IMR-90 (cell line): ENCODE results near the gene AKR1C2. TPM values are rescaled to one million over a fixed set of nuclear protein-coding genes. Genes with fewer than 3 reads are reported as not detected.

Experiments
- ATAC-seq: fragments of 200-7000 bp; cut with Tn5 transposase; 2 replicates; pipeline ENCODE4 v1.9.1; 2020; ENCODE audit warnings: low read depth, mild to moderate bottlenecking, moderate library complexity
- BruUV-seq: library from RNA; stranded (reverse); fragments of 400-500 nt; replicated peaks from 2 replicates; lab custom pipeline; 2021; lab: Mats Ljungman, UMichigan
- CTCF ChIA-PET: fragments of 300-600 bp; formaldehyde crosslinking; extraction: SDS; loops from one replicate; lab custom pipeline; 2021; ENCODE audit warnings: antibody characterized with exemption; lab: Yijun Ruan, JAX
- POLR2A ChIA-PET: fragments of 300-600 bp; sonication (Branson Sonifier 250); formaldehyde crosslinking; loops from one replicate; lab custom pipeline; 2022; ENCODE audit warnings: antibody characterized with exemption; ENCODE audit not compliant: unreplicated experiment; lab: Charles Lee
- DNase-seq: peaks from one replicate; pipeline ENCODE4 v3.0.0; 2013
- H2AFZ ChIP-seq: replicated peaks from 2 replicates; pipeline ENCODE3; 2013; ENCODE audit warnings: low read length, mild to moderate bottlenecking; ENCODE audit not compliant: poor library complexity
- H2AK5ac ChIP-seq: 2 replicates; pipeline ENCODE4 v1.6.1; 2013; ENCODE audit warnings: low read depth, low read length, inconsistent platforms
- H2AK9ac ChIP-seq: replicated peaks from 2 replicates; pipeline ENCODE3; 2013; ENCODE audit warnings: mild to moderate bottlenecking, low read depth, low read length, moderate library complexity; ENCODE audit not compliant: poor library complexity
- H2BK120ac ChIP-seq: 2 replicates; pipeline ENCODE4 v1.6.1; 2013; ENCODE audit warnings: low read depth, low read length, inconsistent platforms
- H2BK15ac ChIP-seq: 3 replicates; pipeline ENCODE4 v1.6.1; 2013; ENCODE audit warnings: low read depth, low read length, inconsistent platforms
- H2BK20ac ChIP-seq: 2 replicates; pipeline ENCODE4 v1.6.1; 2013; ENCODE audit warnings: low read depth, mild to moderate bottlenecking, inconsistent platforms, low read length, moderate library complexity
- H2BK5ac ChIP-seq: 2 replicates; pipeline ENCODE4 v1.6.1; 2013; ENCODE audit warnings: mild to moderate bottlenecking, low read depth, low read length, inconsistent platforms; ENCODE audit not compliant: poor library complexity, severe bottlenecking
- H3K14ac ChIP-seq: replicated peaks from 2 replicates; pipeline ENCODE4 v1.6.1; 2013; ENCODE audit warnings: low read depth, low read length, inconsistent platforms
- H3K18ac ChIP-seq: 2 replicates; pipeline ENCODE4 v1.6.1; 2013; ENCODE audit warnings: low read depth, low read length, control low read depth
- H3K23ac ChIP-seq: 2 replicates; pipeline ENCODE4 v1.6.1; 2013; ENCODE audit warnings: low read depth, low read length, inconsistent platforms
- H3K27ac ChIP-seq: 2 replicates; pipeline ENCODE4 v1.5.1; 2013; ENCODE audit warnings: mild to moderate bottlenecking, control low read depth, low read length; ENCODE audit not compliant: insufficient read depth
- H3K27me3 ChIP-seq: 2 replicates; pipeline ENCODE4 v1.6.1; 2013; ENCODE audit warnings: low read length; ENCODE audit not compliant: control insufficient read depth, insufficient read depth
- H3K36me3 ChIP-seq: 2 replicates; pipeline ENCODE4 v1.6.1; 2013; ENCODE audit warnings: low read length, mixed read lengths; ENCODE audit not compliant: control insufficient read depth, insufficient read depth
- H3K4ac ChIP-seq: 2 replicates; pipeline ENCODE4 v1.6.1; 2013; ENCODE audit warnings: low read depth, low read length, inconsistent platforms
- H3K4me1 ChIP-seq: 2 replicates; pipeline ENCODE4 v1.6.1; 2013; ENCODE audit warnings: low read length, mixed read lengths; ENCODE audit not compliant: control insufficient read depth, insufficient read depth
- H3K4me2 ChIP-seq: 2 replicates; pipeline ENCODE4 v1.6.1; 2013; ENCODE audit warnings: low read depth, mild to moderate bottlenecking, control low read depth, low read length, moderate library complexity
- H3K4me3 ChIP-seq: 2 replicates; pipeline ENCODE4 v1.5.1; 2013; ENCODE audit warnings: low read depth, mild to moderate bottlenecking, control low read depth, low read length, moderate library complexity; ENCODE audit not compliant: insufficient read depth
- H3K56ac ChIP-seq: 2 replicates; pipeline ENCODE4 v1.6.1; 2013; ENCODE audit warnings: low read length, inconsistent platforms; ENCODE audit not compliant: insufficient read depth; ENCODE audit errors: extremely low read depth
- H3K79me1 ChIP-seq, 2 experiments: 2 replicates each; pipeline ENCODE4 v1.6.1; 2013; ENCODE audit warnings: low read length in 2 of 2, inconsistent platforms in 1 of 2, low read depth in 1 of 2
- H3K9ac ChIP-seq: 2 replicates; pipeline ENCODE4 v1.6.1; 2013; ENCODE audit warnings: low read depth, low read length, control low read depth
- H3K9me1 ChIP-seq: 2 replicates; pipeline ENCODE4 v1.6.1; 2013; ENCODE audit warnings: low read length, inconsistent platforms; ENCODE audit not compliant: insufficient read depth
- H3K9me3 ChIP-seq: 2 replicates; pipeline ENCODE4 v1.6.1; 2013; ENCODE audit warnings: low read length; ENCODE audit not compliant: control insufficient read depth, insufficient read depth
- H4K20me1 ChIP-seq: 2 replicates; pipeline ENCODE4 v1.6.1; 2013; ENCODE audit warnings: low read length, inconsistent platforms; ENCODE audit not compliant: insufficient read depth
- H4K5ac ChIP-seq: 2 replicates; pipeline ENCODE4 v1.6.1; 2013; ENCODE audit warnings: mild to moderate bottlenecking, low read depth, low read length, control low read depth
- H4K8ac ChIP-seq, 2 experiments: 2 replicates each; pipeline ENCODE4 v1.6.1; 2013; ENCODE audit warnings: low read depth in 2 of 2, low read length in 2 of 2, control low read depth in 1 of 2, inconsistent platforms in 1 of 2
- H4K91ac ChIP-seq: 2 replicates; pipeline ENCODE4 v1.6.1; 2013; ENCODE audit warnings: low read depth, low read length, inconsistent platforms; ENCODE audit not compliant: insufficient read depth
- MAFK ChIP-seq: IDR thresholded peaks from 2 replicates; pipeline ENCODE4 v1.6.1; 2012; ENCODE audit warnings: low read depth, low read length, improper control_type of control experiment
- NFE2L2 ChIP-seq: fragments of 150-350 bp; IDR thresholded peaks from 2 replicates; pipeline ENCODE4 v1.6.1; 2016; ENCODE audit warnings: low read depth, mild to moderate bottlenecking, low read length
- POLR2A ChIP-seq: IDR thresholded peaks from 2 replicates; pipeline ENCODE4 v1.6.1; 2012; ENCODE audit warnings: mild to moderate bottlenecking, low read depth, low read length
- dilution Hi-C: fragments of 300-500 bp; cut with HindIII; formaldehyde crosslinking; loops from one replicate; pipeline ENCODE4 v1.14.3; 2018; ENCODE audit warnings: low sequenced_read_pairs; ENCODE audit not compliant: unreplicated experiment
- in situ Hi-C: fragments of 300-500 bp; cut with MboI; formaldehyde crosslinking; loops from 3 replicates; pipeline ENCODE4 v1.14.3; 2019; ENCODE audit warnings: low sequenced_read_pairs, inconsistent platforms, mixed read lengths
- intact Hi-C: fragments of 100-400 bp; cut with micrococcal nuclease; formaldehyde crosslinking; loops from 2 replicates; pipeline ENCODE4 v1.10.0; 2022
- polyA plus RNA-seq, 3 experiments: library from polyadenylated mRNA; depleted of rRNA; stranded (reverse); fragments of >200 nt; gene quantifications; 2 replicates each; pipeline ENCODE4 v1.2.3, GENCODE V29; 2012; ENCODE audit warnings: low replicate concordance in 1 of 3
- total RNA-seq: library from RNA; depleted of rRNA; stranded (reverse); fragments of >200 nt; gene quantifications from 2 replicates; pipeline ENCODE4 v1.2.3, GENCODE V29; 2012
- TF ChIP-seq, protein P1 (sequence below): conservative IDR thresholded peaks from 2 replicates; pipeline ENCODE4 v1.5.1; 2012; ENCODE audit warnings: mild to moderate bottlenecking, low read depth, low read length, improper control_type of control experiment
- TF ChIP-seq, protein P2 (sequence below): fragments of 150-350 bp; IDR thresholded peaks from 2 replicates; pipeline ENCODE4 v1.6.1; 2017; ENCODE audit warnings: mild to moderate bottlenecking, antibody characterized with exemption, low read length, low read depth

The AKR1C2 gene
- total and polyA plus RNA-seq, 2 of the 4 experiments (the other 2 are of a cell fraction), result 0.36 to 1.0 TPM

DNA sequence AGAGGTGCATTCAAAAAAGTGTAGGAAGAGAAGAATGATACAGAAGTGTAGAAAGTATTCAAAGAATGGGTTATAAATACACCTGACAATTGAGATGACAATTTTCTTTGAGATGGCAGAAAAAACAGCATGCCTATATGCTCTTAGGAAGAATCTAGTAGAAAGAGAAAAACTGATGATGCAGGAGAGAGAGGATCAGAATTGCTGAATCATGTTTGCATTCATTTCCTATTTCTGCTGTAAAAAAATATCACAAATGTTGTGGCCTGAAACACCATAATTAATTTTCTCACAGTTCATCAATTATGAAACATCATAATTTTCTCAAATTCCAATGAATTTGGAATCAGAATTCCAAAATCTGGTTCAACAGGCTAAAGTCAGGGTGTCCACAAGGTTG, 50.3 kb downstream of the AKR1C2 start:
- dilution Hi-C loops, result no loop called here

More for the DNA sequence above, 50.3 kb downstream of the AKR1C2 start:
- no peak overlapping the region for H4K5ac ChIP-seq
- H2AK5ac ChIP-seq, result no peak overlapping the region
- no peak overlapping the region for H3K14ac ChIP-seq
- no peak overlapping the region for H2BK5ac ChIP-seq
- no peak overlapping the region for H4K8ac ChIP-seq
- no peak overlapping the region for H3K23ac ChIP-seq
- peaks cover 4% of the 10 kb centered on the region for H3K4me1 ChIP-seq
- in situ Hi-C loops, result no loop called here
- no peak overlapping the region for H3K9ac ChIP-seq
- no peak overlapping the region for H2AK9ac ChIP-seq
- ChIA-PET CTCF (no interaction called here), POLR2A (no interaction called here)
- H2BK15ac ChIP-seq, result no peak overlapping the region
- H3K56ac ChIP-seq, result no peak overlapping the region
- H3K4me3 ChIP-seq, result no peak overlapping the region
- H3K4me2 ChIP-seq, result no peak overlapping the region
- H2BK20ac ChIP-seq, result no peak overlapping the region
- H3K27me3 ChIP-seq, result peaks cover 2% of the 10 kb centered on the region; the same call in 1 of the 2 replicates
- BruUV-seq, result no TSS peak
- H3K9me3 ChIP-seq, result no peaks in the 10 kb centered on the region
- H4K20me1 ChIP-seq, result no peaks in the 10 kb centered on the region
- no peak for DNase-seq
- intact Hi-C loops, result no loop called here
- H4K91ac ChIP-seq, result no peak overlapping the region
- ATAC-seq, result no peak
- no peak overlapping the region for H2AFZ ChIP-seq
- no peaks in the 10 kb centered on the region for H3K36me3 ChIP-seq
- no peak overlapping the region for H3K27ac ChIP-seq
- H3K18ac ChIP-seq, result no peak overlapping the region
- no peaks in the 10 kb centered on the region for H3K9me1 ChIP-seq
- no peak overlapping the region for H2BK120ac ChIP-seq
- TF ChIP-seq, protein P1, sequence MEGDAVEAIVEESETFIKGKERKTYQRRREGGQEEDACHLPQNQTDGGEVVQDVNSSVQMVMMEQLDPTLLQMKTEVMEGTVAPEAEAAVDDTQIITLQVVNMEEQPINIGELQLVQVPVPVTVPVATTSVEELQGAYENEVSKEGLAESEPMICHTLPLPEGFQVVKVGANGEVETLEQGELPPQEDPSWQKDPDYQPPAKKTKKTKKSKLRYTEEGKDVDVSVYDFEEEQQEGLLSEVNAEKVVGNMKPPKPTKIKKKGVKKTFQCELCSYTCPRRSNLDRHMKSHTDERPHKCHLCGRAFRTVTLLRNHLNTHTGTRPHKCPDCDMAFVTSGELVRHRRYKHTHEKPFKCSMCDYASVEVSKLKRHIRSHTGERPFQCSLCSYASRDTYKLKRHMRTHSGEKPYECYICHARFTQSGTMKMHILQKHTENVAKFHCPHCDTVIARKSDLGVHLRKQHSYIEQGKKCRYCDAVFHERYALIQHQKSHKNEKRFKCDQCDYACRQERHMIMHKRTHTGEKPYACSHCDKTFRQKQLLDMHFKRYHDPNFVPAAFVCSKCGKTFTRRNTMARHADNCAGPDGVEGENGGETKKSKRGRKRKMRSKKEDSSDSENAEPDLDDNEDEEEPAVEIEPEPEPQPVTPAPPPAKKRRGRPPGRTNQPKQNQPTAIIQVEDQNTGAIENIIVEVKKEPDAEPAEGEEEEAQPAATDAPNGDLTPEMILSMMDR, result no peak
- TF ChIP-seq MAFK (peak; percentile 22; the same call in 1 of the 2 replicates), POLR2A (no peak), NFE2L2 (peak; percentile 64; the same call in 1 of the 2 replicates)
- TF ChIP-seq, protein P2, sequence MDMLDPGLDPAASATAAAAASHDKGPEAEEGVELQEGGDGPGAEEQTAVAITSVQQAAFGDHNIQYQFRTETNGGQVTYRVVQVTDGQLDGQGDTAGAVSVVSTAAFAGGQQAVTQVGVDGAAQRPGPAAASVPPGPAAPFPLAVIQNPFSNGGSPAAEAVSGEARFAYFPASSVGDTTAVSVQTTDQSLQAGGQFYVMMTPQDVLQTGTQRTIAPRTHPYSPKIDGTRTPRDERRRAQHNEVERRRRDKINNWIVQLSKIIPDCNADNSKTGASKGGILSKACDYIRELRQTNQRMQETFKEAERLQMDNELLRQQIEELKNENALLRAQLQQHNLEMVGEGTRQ, result no peak
- H3K4ac ChIP-seq, result no peak overlapping the region
- no peaks in the 10 kb centered on the region for H3K79me1 ChIP-seq
